ENCODE results near the gene MAPK8. TPM values are rescaled to one million over a fixed set of nuclear protein-coding genes. Genes with fewer than 3 reads are reported as not detected.

Gene MAPK8
- polyA plus RNA-seq, 1 experiment = 31.2 TPM

DNA sequence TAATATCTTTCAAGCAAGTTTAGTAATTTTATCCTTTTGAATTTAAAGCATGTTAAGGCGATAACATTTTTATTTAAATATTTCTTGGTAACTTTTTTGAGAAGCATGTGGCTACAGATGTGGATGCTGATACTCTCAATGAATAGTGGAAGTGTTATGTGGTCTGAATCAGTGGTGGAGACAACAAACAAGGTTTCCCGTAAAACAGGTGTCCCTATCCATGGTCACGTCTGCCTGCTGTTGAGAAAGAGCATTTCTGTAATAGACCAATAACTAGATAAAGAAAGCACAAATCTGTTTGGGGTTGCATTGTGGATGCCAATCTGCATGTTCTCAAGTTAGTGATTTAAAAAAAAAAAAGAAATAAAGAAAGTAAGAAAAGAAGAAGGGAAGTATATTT is 13.9 kb upstream of the MAPK8 start:
- ChIA-PET POLR2A (no interaction called here), CTCF (interaction anchor here (2.0 kb wide), 1 partner anchor 11 kb away, joined by 7 read pairs; no protein-coding TSS in a partner anchor)
- TF ChIP-seq, protein P1, sequence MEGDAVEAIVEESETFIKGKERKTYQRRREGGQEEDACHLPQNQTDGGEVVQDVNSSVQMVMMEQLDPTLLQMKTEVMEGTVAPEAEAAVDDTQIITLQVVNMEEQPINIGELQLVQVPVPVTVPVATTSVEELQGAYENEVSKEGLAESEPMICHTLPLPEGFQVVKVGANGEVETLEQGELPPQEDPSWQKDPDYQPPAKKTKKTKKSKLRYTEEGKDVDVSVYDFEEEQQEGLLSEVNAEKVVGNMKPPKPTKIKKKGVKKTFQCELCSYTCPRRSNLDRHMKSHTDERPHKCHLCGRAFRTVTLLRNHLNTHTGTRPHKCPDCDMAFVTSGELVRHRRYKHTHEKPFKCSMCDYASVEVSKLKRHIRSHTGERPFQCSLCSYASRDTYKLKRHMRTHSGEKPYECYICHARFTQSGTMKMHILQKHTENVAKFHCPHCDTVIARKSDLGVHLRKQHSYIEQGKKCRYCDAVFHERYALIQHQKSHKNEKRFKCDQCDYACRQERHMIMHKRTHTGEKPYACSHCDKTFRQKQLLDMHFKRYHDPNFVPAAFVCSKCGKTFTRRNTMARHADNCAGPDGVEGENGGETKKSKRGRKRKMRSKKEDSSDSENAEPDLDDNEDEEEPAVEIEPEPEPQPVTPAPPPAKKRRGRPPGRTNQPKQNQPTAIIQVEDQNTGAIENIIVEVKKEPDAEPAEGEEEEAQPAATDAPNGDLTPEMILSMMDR (IDR thresholded peaks at IDR 0.05; ENCODE audit: insufficient read depth, low read depth, low read length) = no peak
- Histone ChIP-seq H3K36me3 (ENCODE audit: control insufficient read depth, insufficient read depth, low read length) (no peaks in the 10 kb centered on the region), H3K27me3 (ENCODE audit: control insufficient read depth, insufficient read depth, low read length) (peaks cover 3% of the 10 kb centered on the region), H3K4me3 (ENCODE audit: low read depth, low read length) (no peak overlapping the region)
- DNase-seq (ENCODE audit: low read depth) = no peak

DNA sequence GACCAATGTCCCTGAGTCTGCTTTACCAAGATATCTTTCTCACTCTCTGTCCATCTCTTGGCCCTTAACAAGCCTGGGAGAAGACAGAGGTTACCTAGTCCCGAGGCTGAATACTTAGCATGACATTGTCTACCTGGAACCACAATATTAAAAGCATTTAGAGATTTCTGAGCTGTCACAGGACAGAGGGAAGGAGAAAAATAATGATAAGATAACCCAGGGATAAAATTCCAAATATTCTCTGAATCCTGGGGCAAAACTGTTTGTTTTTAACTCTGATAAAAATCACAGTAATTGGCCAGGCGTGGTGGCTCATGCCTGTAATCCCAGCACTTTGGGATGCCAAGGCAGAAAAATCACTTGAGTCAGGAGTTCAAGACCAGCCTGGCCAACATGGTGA is 12.0 kb upstream of the MAPK8 start:
- TF ChIP-seq, protein P1 (IDR thresholded peaks at IDR 0.05; ENCODE audit: insufficient read depth, low read depth, low read length) = no peak
- ChIA-PET POLR2A (no interaction called here), CTCF (interaction anchor here (0.5 to 2.0 kb wide), 2 partner anchors 9 to 15 kb away, joined by 3 to 7 read pairs; no protein-coding TSS in a partner anchor)
- DNase-seq (ENCODE audit: low read depth) = no peak
- Histone ChIP-seq H3K36me3 (ENCODE audit: control insufficient read depth, insufficient read depth, low read length) (no peaks in the 10 kb centered on the region), H3K4me3 (ENCODE audit: low read depth, low read length) (no peak overlapping the region), H3K27me3 (ENCODE audit: control insufficient read depth, insufficient read depth, low read length) (peaks cover 7% of the 10 kb centered on the region)

DNA sequence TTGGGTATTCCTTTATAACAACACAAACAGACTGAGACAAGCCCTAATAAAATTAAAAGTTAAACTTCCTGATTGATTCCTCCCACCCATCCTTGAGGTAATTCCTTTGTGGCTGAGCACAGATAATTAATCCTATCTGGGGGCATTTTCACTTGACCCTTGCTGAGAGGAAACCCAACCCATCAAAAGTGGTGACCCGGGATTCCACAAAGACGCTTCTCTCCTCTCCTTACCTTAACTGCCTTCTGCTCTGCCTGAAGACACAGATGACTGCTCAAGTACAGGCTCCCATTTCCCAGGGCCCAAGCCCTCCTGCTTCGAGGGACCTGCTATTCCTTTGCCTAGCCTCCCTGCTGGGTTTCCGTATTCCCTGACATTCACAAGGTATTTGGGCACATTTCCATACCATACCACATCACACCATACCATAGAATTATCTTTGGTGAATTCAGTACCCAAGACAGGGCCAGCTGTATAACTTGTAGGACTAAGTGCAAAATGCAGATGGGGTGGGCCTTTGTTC is 9.8 kb upstream of the MAPK8 start:
- CTCF ChIA-PET = no interaction called here
- no peak for DNase-seq (ENCODE audit: low read depth)
- Histone ChIP-seq H3K27me3 (ENCODE audit: control insufficient read depth, insufficient read depth, low read length) (peaks cover 10% of the 10 kb centered on the region), H3K36me3 (ENCODE audit: control insufficient read depth, insufficient read depth, low read length) (no peaks in the 10 kb centered on the region), H3K4me3 (ENCODE audit: low read depth, low read length) (no peak overlapping the region)
- POLR2A ChIA-PET = no interaction called here
- TF ChIP-seq, protein P1 (IDR thresholded peaks at IDR 0.05; ENCODE audit: insufficient read depth, low read depth, low read length) = no peak

DNA sequence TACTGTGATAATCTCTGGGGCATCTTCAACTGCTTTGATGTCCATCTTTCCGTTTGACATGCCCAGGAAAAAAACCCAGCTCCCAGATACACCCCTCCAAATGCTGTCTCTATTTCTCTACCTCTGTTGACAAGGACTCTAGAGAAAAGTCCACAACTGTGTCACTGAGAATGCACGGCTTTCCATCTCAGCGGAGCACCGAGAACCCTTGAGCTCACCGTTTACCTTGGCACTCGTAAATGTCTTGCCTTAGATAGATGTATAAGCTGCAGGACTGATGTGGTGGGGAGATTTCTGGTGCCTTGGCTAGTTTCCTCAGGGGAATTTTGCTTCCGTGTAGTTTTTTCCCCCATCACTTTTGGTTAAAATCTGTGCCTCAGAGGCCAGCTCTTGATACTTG is 7.4 kb upstream of the MAPK8 start:
- CTCF ChIA-PET = interaction anchor here (4.2 kb wide), 1 partner anchor 10 kb away, joined by 24 read pairs; no protein-coding TSS in a partner anchor

DNA sequence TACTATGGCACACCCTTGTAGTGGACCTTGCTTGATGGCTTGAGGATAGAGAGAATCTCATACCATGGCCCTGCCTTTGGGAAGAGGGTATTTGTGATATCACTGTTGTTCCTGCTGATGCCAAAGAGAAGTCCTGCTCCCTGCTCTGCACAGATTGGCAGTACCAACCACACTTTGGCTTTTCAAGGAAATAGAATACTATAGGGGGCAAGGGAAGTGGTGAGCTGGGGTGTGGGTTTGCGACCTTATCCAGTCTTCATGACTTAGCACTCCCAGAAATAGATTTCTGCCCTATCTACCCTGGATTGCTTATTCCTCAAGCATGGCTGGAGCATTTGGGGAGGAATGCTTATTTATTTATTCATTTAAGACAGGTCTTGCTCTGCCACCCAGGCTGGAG is 6.8 kb upstream of the MAPK8 start:
- DNase-seq (ENCODE audit: low read depth) = no peak
- no peaks in the 10 kb centered on the region for H3K36me3 ChIP-seq (ENCODE audit: control insufficient read depth, insufficient read depth, low read length)
- peaks cover 12% of the 10 kb centered on the region for H3K27me3 ChIP-seq (ENCODE audit: control insufficient read depth, insufficient read depth, low read length)
- POLR2A ChIA-PET = interaction anchor here (0.5 kb wide), 1 partner anchor 26 kb away, joined by 10 read pairs; no protein-coding TSS in a partner anchor
- H3K4me3 ChIP-seq (ENCODE audit: low read depth, low read length) = no peak overlapping the region
- CTCF ChIA-PET = interaction anchor here (4.2 kb wide), 1 partner anchor 10 kb away, joined by 24 read pairs; no protein-coding TSS in a partner anchor
- TF ChIP-seq, protein P1 (IDR thresholded peaks at IDR 0.05; ENCODE audit: insufficient read depth, low read depth, low read length) = no peak

More for the DNA sequence above, 7.4 kb upstream of the MAPK8 start:
- POLR2A ChIA-PET = interaction anchor here (0.5 kb wide), 1 partner anchor 25 kb away, joined by 10 read pairs; no protein-coding TSS in a partner anchor
- no peak overlapping the region for H3K4me3 ChIP-seq (ENCODE audit: low read depth, low read length)
- no peak for DNase-seq (ENCODE audit: low read depth)
- no peaks in the 10 kb centered on the region for H3K36me3 ChIP-seq (ENCODE audit: control insufficient read depth, insufficient read depth, low read length)
- H3K27me3 ChIP-seq (ENCODE audit: control insufficient read depth, insufficient read depth, low read length) = peaks cover 12% of the 10 kb centered on the region
- TF ChIP-seq, protein P1 (IDR thresholded peaks at IDR 0.05; ENCODE audit: insufficient read depth, low read depth, low read length) = no peak

All from BJ (cell line).